WTC11 (cell line): ENCODE results near the gene OR8U1. TPM values are rescaled to one million over a fixed set of nuclear protein-coding genes. Genes with fewer than 3 reads are reported as not detected.

Experiments used
- ATAC-seq: fragments of 200-7000 bp; cut with Tn5 transposase; 2 replicates; pipeline ENCODE4 v1.10.0; 2021; ENCODE audit warnings: mild to moderate bottlenecking, moderate library complexity
- CTCF ChIA-PET: fragments of 300-600 bp; sonication (Branson Sonifier 250); formaldehyde crosslinking; loops from one replicate; lab custom pipeline; 2021; ENCODE audit warnings: antibody characterized with exemption; lab: Charles Lee
- POLR2A ChIA-PET: fragments of 350-600 bp; sonication (Branson Sonifier 250); formaldehyde crosslinking; loops from one replicate; lab custom pipeline; 2021; ENCODE audit warnings: antibody characterized with exemption; lab: Charles Lee
- DNase-seq: peaks from one replicate; pipeline ENCODE4 v3.0.0; 2021; ENCODE audit warnings: low spot score
- H3K27ac Mint-ChIP-seq: 2 replicates; pipeline ENCODE4 v1.8.0; 2021; ENCODE audit warnings: mixed read lengths
- H3K27me3 Mint-ChIP-seq: 2 replicates; pipeline ENCODE4 v1.8.0; 2021; ENCODE audit warnings: low read depth, mild to moderate bottlenecking, moderate library complexity, mixed read lengths
- H3K36me3 Mint-ChIP-seq: 2 replicates; pipeline ENCODE4 v1.8.0; 2021; ENCODE audit warnings: mixed read lengths
- H3K4me1 Mint-ChIP-seq: 2 replicates; pipeline ENCODE4 v1.8.0; 2022; ENCODE audit warnings: mixed read lengths
- H3K4me3 Mint-ChIP-seq: 2 replicates; pipeline ENCODE4 v1.8.0; 2021; ENCODE audit warnings: mild to moderate bottlenecking, moderate library complexity, mixed read lengths
- H3K9me3 Mint-ChIP-seq: 2 replicates; pipeline ENCODE4 v1.8.0; 2021; ENCODE audit warnings: mixed read lengths
- IRF2 ChIP-seq: sonication (generic); formaldehyde crosslinking; IDR thresholded peaks from 2 replicates; pipeline ENCODE4 v1.8.0; 2022; ENCODE audit warnings: low read depth, missing genetic modification reagents, borderline replicate concordance
- NFE2L1 ChIP-seq: sonication (generic); formaldehyde crosslinking; IDR thresholded peaks from 2 replicates; pipeline ENCODE4 v1.8.1; 2023; ENCODE audit warnings: missing genetic modification reagents
- OVOL2 ChIP-seq: fragments of 250-450 bp; sonication (Bioruptor Pico); IDR thresholded peaks from 2 replicates; pipeline ENCODE4 v1.9.0; 2021; ENCODE audit warnings: mild to moderate bottlenecking, borderline replicate concordance
- RELA ChIP-seq: sonication (generic); formaldehyde crosslinking; IDR thresholded peaks from 2 replicates; pipeline ENCODE4 v1.8.1; 2022; ENCODE audit warnings: missing genetic modification reagents, mild to moderate bottlenecking, borderline replicate concordance
- ZNF138 ChIP-seq: sonication (generic); formaldehyde crosslinking; conservative IDR thresholded peaks from 2 replicates; pipeline ENCODE4 v1.8.1; 2022; ENCODE audit warnings: mild to moderate bottlenecking, moderate library complexity, missing genetic modification reagents
- total RNA-seq: library from RNA; stranded (reverse); gene quantifications from 3 replicates; pipeline ENCODE4 v1.2.3, GENCODE V29; 2021
- TF ChIP-seq, protein P1 (sequence below): sonication (generic); formaldehyde crosslinking; IDR thresholded peaks from 2 replicates; pipeline ENCODE4 v1.8.1; 2023; ENCODE audit warnings: mild to moderate bottlenecking, missing genetic modification reagents, borderline replicate concordance
- TF ChIP-seq, protein P2 (sequence below): fragments of 250-450 bp; sonication (Bioruptor Pico); IDR thresholded peaks from 2 replicates; pipeline ENCODE4 v1.9.0; 2021; ENCODE audit warnings: mild to moderate bottlenecking
- TF ChIP-seq, protein P3 (sequence below): sonication (generic); formaldehyde crosslinking; IDR thresholded peaks from 2 replicates; pipeline ENCODE4 v1.8.1; 2022; ENCODE audit warnings: mild to moderate bottlenecking, missing genetic modification reagents, moderate library complexity, borderline replicate concordance
- TF ChIP-seq, protein P4 (sequence below): sonication (generic); formaldehyde crosslinking; IDR thresholded peaks from 2 replicates; pipeline ENCODE4 v1.8.1; 2023; ENCODE audit warnings: mild to moderate bottlenecking, missing genetic modification reagents
- TF ChIP-seq, protein P5 (sequence below): sonication (generic); formaldehyde crosslinking; IDR thresholded peaks from 2 replicates; pipeline ENCODE4 v1.8.1; 2022; ENCODE audit warnings: mild to moderate bottlenecking, moderate library complexity, missing genetic modification reagents
- TF ChIP-seq, protein P6 (sequence below): sonication (generic); formaldehyde crosslinking; conservative IDR thresholded peaks from 2 replicates; pipeline ENCODE4 v1.8.1; 2023; ENCODE audit warnings: mild to moderate bottlenecking, low read depth, missing genetic modification reagents, moderate library complexity
- TF ChIP-seq, protein P7 (sequence below): sonication (generic); formaldehyde crosslinking; IDR thresholded peaks from 2 replicates; pipeline ENCODE4 v1.8.1; 2022; ENCODE audit warnings: low read depth, mild to moderate bottlenecking, moderate library complexity, missing genetic modification reagents, borderline replicate concordance
- TF ChIP-seq, protein P8 (sequence below): sonication (generic); formaldehyde crosslinking; IDR thresholded peaks from 2 replicates; pipeline ENCODE4 v1.8.0; 2022; ENCODE audit warnings: missing genetic modification reagents

The OR8U1 gene
- total RNA-seq, 1 experiment from 2014 or later: not detected

DNA sequence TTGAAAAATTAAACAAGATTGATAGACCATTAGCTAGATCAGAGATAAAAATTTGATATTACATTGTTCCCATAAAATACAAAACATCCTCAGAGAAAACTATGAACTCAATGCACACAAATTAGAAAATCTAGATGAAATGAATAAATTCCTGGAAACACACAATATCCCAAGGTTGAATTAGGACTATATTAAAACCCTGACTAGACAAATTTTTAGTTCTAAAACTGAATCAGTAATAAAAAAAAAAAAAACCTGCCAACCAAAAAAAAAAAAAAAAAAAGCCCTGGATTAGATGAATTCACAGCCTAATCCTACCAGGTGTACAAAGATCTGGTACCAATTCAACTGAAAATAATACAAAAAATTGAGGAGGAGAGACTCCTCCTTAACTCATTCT, 35.1 kb upstream of the OR8U1 start (continued):
- TF ChIP-seq, protein P1, sequence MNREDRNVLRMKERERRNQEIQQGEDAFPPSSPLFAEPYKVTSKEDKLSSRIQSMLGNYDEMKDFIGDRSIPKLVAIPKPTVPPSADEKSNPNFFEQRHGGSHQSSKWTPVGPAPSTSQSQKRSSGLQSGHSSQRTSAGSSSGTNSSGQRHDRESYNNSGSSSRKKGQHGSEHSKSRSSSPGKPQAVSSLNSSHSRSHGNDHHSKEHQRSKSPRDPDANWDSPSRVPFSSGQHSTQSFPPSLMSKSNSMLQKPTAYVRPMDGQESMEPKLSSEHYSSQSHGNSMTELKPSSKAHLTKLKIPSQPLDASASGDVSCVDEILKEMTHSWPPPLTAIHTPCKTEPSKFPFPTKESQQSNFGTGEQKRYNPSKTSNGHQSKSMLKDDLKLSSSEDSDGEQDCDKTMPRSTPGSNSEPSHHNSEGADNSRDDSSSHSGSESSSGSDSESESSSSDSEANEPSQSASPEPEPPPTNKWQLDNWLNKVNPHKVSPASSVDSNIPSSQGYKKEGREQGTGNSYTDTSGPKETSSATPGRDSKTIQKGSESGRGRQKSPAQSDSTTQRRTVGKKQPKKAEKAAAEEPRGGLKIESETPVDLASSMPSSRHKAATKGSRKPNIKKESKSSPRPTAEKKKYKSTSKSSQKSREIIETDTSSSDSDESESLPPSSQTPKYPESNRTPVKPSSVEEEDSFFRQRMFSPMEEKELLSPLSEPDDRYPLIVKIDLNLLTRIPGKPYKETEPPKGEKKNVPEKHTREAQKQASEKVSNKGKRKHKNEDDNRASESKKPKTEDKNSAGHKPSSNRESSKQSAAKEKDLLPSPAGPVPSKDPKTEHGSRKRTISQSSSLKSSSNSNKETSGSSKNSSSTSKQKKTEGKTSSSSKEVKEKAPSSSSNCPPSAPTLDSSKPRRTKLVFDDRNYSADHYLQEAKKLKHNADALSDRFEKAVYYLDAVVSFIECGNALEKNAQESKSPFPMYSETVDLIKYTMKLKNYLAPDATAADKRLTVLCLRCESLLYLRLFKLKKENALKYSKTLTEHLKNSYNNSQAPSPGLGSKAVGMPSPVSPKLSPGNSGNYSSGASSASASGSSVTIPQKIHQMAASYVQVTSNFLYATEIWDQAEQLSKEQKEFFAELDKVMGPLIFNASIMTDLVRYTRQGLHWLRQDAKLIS (CRISPR knock-in tag): no peak
- no peak for TF ChIP-seq OVOL2
- TF ChIP-seq, all 79 proteins: peak for 0

DNA sequence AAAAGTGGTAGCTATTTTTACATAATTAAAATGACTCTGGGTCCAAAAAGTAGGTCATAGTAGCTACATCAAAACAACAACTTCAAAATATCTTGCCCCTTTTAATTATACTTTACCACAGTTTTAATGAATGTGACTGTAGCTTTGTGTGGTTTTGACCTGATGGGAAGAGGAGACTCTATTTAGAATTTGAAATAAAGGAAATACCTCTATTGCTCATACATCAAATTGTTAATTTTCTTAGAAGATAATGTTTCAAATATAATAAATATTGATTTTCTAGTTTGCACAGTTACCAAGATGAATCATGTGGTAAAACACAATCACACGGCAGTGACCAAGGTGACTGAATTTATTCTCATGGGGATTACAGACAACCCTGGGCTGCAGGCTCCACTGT, 29.7 kb upstream of the OR8U1 start, which contains the start of gene OR8K1:
Gene OR8K1 (plus strand): TSS at position 301 of the 400 bp plus-strand sequence. CDS start 0 bp downstream, at position 301.
- POLR2A ChIA-PET: no interaction called here
- H3K9me3 Mint-ChIP-seq: peaks cover 13% of the 10 kb centered on the region
- H3K4me1 Mint-ChIP-seq: peaks cover 11% of the 10 kb centered on the region
- H3K36me3 Mint-ChIP-seq: peaks cover 9% of the 10 kb centered on the region; the same call in 1 of the 2 replicates
- H3K4me3 Mint-ChIP-seq: no peak within 1 kb of the TSS
- no peak for DNase-seq
- CTCF ChIA-PET: no interaction called here
- no peak for ATAC-seq
- TF ChIP-seq, protein P2, sequence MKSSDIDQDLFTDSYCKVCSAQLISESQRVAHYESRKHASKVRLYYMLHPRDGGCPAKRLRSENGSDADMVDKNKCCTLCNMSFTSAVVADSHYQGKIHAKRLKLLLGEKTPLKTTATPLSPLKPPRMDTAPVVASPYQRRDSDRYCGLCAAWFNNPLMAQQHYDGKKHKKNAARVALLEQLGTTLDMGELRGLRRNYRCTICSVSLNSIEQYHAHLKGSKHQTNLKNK (CRISPR knock-in tag): no peak
- TF ChIP-seq, protein P3, sequence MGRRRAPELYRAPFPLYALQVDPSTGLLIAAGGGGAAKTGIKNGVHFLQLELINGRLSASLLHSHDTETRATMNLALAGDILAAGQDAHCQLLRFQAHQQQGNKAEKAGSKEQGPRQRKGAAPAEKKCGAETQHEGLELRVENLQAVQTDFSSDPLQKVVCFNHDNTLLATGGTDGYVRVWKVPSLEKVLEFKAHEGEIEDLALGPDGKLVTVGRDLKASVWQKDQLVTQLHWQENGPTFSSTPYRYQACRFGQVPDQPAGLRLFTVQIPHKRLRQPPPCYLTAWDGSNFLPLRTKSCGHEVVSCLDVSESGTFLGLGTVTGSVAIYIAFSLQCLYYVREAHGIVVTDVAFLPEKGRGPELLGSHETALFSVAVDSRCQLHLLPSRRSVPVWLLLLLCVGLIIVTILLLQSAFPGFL (CRISPR knock-in tag): no peak
- TF ChIP-seq, protein P4, sequence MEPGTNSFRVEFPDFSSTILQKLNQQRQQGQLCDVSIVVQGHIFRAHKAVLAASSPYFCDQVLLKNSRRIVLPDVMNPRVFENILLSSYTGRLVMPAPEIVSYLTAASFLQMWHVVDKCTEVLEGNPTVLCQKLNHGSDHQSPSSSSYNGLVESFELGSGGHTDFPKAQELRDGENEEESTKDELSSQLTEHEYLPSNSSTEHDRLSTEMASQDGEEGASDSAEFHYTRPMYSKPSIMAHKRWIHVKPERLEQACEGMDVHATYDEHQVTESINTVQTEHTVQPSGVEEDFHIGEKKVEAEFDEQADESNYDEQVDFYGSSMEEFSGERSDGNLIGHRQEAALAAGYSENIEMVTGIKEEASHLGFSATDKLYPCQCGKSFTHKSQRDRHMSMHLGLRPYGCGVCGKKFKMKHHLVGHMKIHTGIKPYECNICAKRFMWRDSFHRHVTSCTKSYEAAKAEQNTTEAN (CRISPR knock-in tag): no peak
- TF ChIP-seq ZNF138 (CRISPR knock-in tag) (no peak), NFE2L1 (CRISPR knock-in tag) (no peak), RELA (CRISPR knock-in tag) (no peak)
- TF ChIP-seq, protein P5, sequence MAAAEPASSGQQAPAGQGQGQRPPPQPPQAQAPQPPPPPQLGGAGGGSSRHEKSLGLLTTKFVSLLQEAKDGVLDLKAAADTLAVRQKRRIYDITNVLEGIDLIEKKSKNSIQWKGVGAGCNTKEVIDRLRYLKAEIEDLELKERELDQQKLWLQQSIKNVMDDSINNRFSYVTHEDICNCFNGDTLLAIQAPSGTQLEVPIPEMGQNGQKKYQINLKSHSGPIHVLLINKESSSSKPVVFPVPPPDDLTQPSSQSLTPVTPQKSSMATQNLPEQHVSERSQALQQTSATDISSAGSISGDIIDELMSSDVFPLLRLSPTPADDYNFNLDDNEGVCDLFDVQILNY: no peak
- TF ChIP-seq, all 79 proteins: peak for 0
- Mint-ChIP-seq H3K27me3 (no peaks in the 10 kb centered on the region; the same call in 1 of the 2 replicates), H3K27ac (no peak within 1 kb of the TSS)

DNA sequence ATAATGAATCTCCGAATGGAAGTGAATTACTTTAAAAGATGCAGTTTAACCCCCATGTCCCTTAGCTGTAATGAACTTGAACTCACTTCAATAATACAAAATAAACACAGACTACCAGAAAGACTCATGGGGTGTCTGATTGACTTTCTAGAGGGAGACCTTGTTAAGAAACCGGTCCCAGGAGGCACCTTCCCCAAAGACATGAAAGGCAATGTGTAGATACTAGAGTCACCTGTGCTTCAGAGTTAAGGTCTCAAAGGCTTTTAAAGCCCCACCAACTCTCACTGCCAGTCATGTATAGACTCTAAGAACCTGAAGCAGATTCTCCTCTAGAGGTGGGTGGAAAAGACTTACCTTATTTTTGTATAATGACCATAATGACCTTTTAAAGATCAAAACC, 21.4 kb upstream of the OR8U1 start, which contains the start of gene OR8J1:
Gene OR8J1 (plus strand): TSS at position 301 of the 400 bp plus-strand sequence. CDS start 5,956 bp downstream, outside the sequence.
- Mint-ChIP-seq H3K27me3 (no peaks in the 10 kb centered on the region), H3K4me1 (no peaks in the 10 kb centered on the region), H3K4me3 (no peak within 1 kb of the TSS), H3K9me3 (no peaks in the 10 kb centered on the region), H3K36me3 (no peaks in the 10 kb centered on the region), H3K27ac (0 out of 2 replicates have a peak within 1 kb of the TSS, but pooled peaks have one; percentile 19)
- CTCF ChIA-PET: no interaction called here
- ATAC-seq (no peak), DNase-seq (no peak)
- POLR2A ChIA-PET: no interaction called here
- TF ChIP-seq, protein P6, sequence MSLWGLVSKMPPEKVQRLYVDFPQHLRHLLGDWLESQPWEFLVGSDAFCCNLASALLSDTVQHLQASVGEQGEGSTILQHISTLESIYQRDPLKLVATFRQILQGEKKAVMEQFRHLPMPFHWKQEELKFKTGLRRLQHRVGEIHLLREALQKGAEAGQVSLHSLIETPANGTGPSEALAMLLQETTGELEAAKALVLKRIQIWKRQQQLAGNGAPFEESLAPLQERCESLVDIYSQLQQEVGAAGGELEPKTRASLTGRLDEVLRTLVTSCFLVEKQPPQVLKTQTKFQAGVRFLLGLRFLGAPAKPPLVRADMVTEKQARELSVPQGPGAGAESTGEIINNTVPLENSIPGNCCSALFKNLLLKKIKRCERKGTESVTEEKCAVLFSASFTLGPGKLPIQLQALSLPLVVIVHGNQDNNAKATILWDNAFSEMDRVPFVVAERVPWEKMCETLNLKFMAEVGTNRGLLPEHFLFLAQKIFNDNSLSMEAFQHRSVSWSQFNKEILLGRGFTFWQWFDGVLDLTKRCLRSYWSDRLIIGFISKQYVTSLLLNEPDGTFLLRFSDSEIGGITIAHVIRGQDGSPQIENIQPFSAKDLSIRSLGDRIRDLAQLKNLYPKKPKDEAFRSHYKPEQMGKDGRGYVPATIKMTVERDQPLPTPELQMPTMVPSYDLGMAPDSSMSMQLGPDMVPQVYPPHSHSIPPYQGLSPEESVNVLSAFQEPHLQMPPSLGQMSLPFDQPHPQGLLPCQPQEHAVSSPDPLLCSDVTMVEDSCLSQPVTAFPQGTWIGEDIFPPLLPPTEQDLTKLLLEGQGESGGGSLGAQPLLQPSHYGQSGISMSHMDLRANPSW: no peak
- TF ChIP-seq, protein P7, sequence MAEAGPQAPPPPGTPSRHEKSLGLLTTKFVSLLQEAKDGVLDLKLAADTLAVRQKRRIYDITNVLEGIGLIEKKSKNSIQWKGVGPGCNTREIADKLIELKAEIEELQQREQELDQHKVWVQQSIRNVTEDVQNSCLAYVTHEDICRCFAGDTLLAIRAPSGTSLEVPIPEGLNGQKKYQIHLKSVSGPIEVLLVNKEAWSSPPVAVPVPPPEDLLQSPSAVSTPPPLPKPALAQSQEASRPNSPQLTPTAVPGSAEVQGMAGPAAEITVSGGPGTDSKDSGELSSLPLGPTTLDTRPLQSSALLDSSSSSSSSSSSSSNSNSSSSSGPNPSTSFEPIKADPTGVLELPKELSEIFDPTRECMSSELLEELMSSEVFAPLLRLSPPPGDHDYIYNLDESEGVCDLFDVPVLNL: no peak
- TF ChIP-seq, protein P8, sequence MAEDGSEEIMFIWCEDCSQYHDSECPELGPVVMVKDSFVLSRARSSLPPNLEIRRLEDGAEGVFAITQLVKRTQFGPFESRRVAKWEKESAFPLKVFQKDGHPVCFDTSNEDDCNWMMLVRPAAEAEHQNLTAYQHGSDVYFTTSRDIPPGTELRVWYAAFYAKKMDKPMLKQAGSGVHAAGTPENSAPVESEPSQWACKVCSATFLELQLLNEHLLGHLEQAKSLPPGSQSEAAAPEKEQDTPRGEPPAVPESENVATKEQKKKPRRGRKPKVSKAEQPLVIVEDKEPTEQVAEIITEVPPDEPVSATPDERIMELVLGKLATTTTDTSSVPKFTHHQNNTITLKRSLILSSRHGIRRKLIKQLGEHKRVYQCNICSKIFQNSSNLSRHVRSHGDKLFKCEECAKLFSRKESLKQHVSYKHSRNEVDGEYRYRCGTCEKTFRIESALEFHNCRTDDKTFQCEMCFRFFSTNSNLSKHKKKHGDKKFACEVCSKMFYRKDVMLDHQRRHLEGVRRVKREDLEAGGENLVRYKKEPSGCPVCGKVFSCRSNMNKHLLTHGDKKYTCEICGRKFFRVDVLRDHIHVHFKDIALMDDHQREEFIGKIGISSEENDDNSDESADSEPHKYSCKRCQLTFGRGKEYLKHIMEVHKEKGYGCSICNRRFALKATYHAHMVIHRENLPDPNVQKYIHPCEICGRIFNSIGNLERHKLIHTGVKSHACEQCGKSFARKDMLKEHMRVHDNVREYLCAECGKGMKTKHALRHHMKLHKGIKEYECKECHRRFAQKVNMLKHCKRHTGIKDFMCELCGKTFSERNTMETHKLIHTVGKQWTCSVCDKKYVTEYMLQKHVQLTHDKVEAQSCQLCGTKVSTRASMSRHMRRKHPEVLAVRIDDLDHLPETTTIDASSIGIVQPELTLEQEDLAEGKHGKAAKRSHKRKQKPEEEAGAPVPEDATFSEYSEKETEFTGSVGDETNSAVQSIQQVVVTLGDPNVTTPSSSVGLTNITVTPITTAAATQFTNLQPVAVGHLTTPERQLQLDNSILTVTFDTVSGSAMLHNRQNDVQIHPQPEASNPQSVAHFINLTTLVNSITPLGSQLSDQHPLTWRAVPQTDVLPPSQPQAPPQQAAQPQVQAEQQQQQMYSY (CRISPR knock-in tag): no peak
- no peak for TF ChIP-seq IRF2
